K562 (cell line): Measurements from ENCODE around the gene NACC1. TPM values are rescaled to one million over a fixed set of nuclear protein-coding genes. Genes with fewer than 3 reads are reported as not detected.

Experiments used
- BDP1 ChIP-seq: IDR thresholded peaks from 3 replicates; pipeline ENCODE4 v1.6.1; 2011; ENCODE audit not compliant: insufficient read length, insufficient read depth
- ELK1 ChIP-seq: sonication (generic); formaldehyde crosslinking; IDR thresholded peaks from 2 replicates; pipeline ENCODE4 v1.8.1; 2022; ENCODE audit warnings: missing genetic modification reagents
- EP400 ChIP-seq: fragments of 450-650 bp; IDR thresholded peaks from 2 replicates; pipeline ENCODE4 v1.6.1; 2017; ENCODE audit warnings: antibody characterized with exemption, mild to moderate bottlenecking, moderate library complexity
- FIP1L1 ChIP-seq: fragments of 200-400 bp; formaldehyde crosslinking; IDR thresholded peaks from 2 replicates; pipeline ENCODE4 v1.6.1; 2018; ENCODE audit warnings: mild to moderate bottlenecking, low read depth, low read length; ENCODE audit not compliant: poor library complexity, severe bottlenecking
- MXI1 ChIP-seq: IDR thresholded peaks from 2 replicates; pipeline ENCODE4 v1.6.1; 2011; ENCODE audit warnings: low read depth, mild to moderate bottlenecking, improper control_type of control experiment, low read length
- MYBL2 ChIP-seq, 2 experiments: fragments of 450-650 bp in 1 of 2; sonication (generic) in 1 of 2; formaldehyde crosslinking in 1 of 2; IDR thresholded peaks; 2 replicates each; pipeline versions ENCODE4 v1.6.1 to v1.8.1; 2017 to 2022; ENCODE audit warnings: borderline replicate concordance in 1 of 2, inconsistent platforms in 1 of 2, low read depth in 1 of 2, mild to moderate bottlenecking in 1 of 2, missing genetic modification reagents in 1 of 2, moderate library complexity in 1 of 2
- PPARD ChIP-seq: fragments of 250-450 bp; sonication (Bioruptor Pico); IDR thresholded peaks from 2 replicates; pipeline ENCODE4 v1.8.0; 2022; ENCODE audit warnings: inconsistent platforms, mild to moderate bottlenecking, moderate library complexity
- RCOR1 ChIP-seq, 2 experiments: IDR thresholded peaks; 2 replicates each; pipeline ENCODE4 v1.6.1; 2012; ENCODE audit warnings: low read depth in 2 of 2, low read length in 2 of 2, borderline replicate concordance in 1 of 2, improper control_type of control experiment in 1 of 2
- TAF7 ChIP-seq: fragments of 450-650 bp; IDR thresholded peaks from 2 replicates; pipeline ENCODE4 v1.6.1; 2016; ENCODE audit warnings: missing genetic modification characterization, missing compliant biosample characterization
- UBTF ChIP-seq, 2 experiments: IDR thresholded peaks; 2 replicates each; pipeline ENCODE4 v1.6.1; 2012; ENCODE audit warnings: improper control_type of control experiment in 2 of 2, low read depth in 2 of 2, low read length in 2 of 2, borderline replicate concordance in 1 of 2
- ZFPM2 ChIP-seq: fragments of 250-450 bp; sonication (Bioruptor Pico); IDR thresholded peaks from 2 replicates; pipeline ENCODE4 v1.5.1; 2022; ENCODE audit warnings: mild to moderate bottlenecking
- ZNF133 ChIP-seq: fragments of 250-450 bp; sonication (Bioruptor Pico); IDR thresholded peaks from 2 replicates; pipeline ENCODE4 v1.4.0; 2020; ENCODE audit warnings: mild to moderate bottlenecking
- ZNF217 ChIP-seq: sonication (generic); formaldehyde crosslinking; IDR thresholded peaks from 2 replicates; pipeline ENCODE4 v1.8.0; 2022; ENCODE audit warnings: mild to moderate bottlenecking, missing genetic modification reagents
- ZNF280A ChIP-seq: fragments of 450-650 bp; IDR thresholded peaks from 2 replicates; pipeline ENCODE4 v1.6.1; 2018; ENCODE audit warnings: mild to moderate bottlenecking, low read depth; ENCODE audit not compliant: partially characterized antibody
- ZNF280B ChIP-seq: fragments of 250-450 bp; sonication (Bioruptor Pico); IDR thresholded peaks from 2 replicates; pipeline ENCODE4 v1.5.1; 2021; ENCODE audit warnings: mild to moderate bottlenecking
- ZNF384 ChIP-seq: IDR thresholded peaks from 2 replicates; pipeline ENCODE4 v1.6.1; 2012; ENCODE audit warnings: low read depth, low read length, improper control_type of control experiment
- ZNF511 ChIP-seq: sonication (generic); formaldehyde crosslinking; IDR thresholded peaks from 2 replicates; pipeline ENCODE4 v1.8.0; 2022; ENCODE audit warnings: mild to moderate bottlenecking, missing genetic modification reagents
- polyA plus RNA-seq, 8 experiments: library from polyadenylated mRNA; depleted of rRNA in 4 of 8; stranded (reverse) in 5 of 8; unstranded in 3 of 8; fragments of >200 nt; fragmentation: Nextera tagmentation in 2 of 8; fragmentation: Illumina TruSeq in 1 of 8; extraction: Ambion mirVana in 2 of 8; extraction: Trizol in 1 of 8; gene quantifications; 2 replicates each; pipeline versions ENCODE4 v1.2.1 to v1.2.3, GENCODE V29; 2011 to 2014; ENCODE audit warnings: inconsistent platforms in 1 of 8, missing spikeins in 1 of 8
- total RNA-seq, 7 experiments: library from RNA; depleted of rRNA in 6 of 7; stranded (reverse); fragments of >200 nt in 6 of 7; fragmentation: Illumina TruSeq in 2 of 7; extraction: Trizol in 2 of 7; gene quantifications; 2 replicates each; pipeline versions ENCODE4 v1.2.1 to v1.2.3, GENCODE V29; 2011 to 2021; ENCODE audit warnings: low replicate concordance in 1 of 7

Gene NACC1
- total and polyA plus RNA-seq, 9 of the 15 experiments (the other 6 are each of a cell fraction or from before 2014, with no cell fraction given) = 0.04 to 96.6 (median 25.8) TPM

GRCh38 chr19:13151605-13152355 is 33.7 kb downstream of the NACC1 start (continued):
- TF ChIP-seq UBTF (IDR thresholded peaks at IDR 0.05; ENCODE audit: borderline replicate concordance in 1 of 2, low read depth in 2 of 2, low read length in 2 of 2) (no peak), PPARD (no peak), ZNF384 (no peak), MXI1 (0 out of 2 replicates have a peak, but pooled peaks have one; percentile 61), RCOR1 (IDR thresholded peaks at IDR 0.05; ENCODE audit: borderline replicate concordance in 1 of 2, low read depth in 2 of 2, low read length in 2 of 2) (no peak; a peak in 1 of 4 replicates), EP400 (peak; percentile 91), ZNF217 (CRISPR knock-in tag) (no peak), MYBL2 (IDR thresholded peaks at IDR 0.05; ENCODE audit: low read depth) (no peak; the same call in 1 of the 2 replicates), MYBL2 (CRISPR knock-in tag; IDR thresholded peaks at IDR 0.05; ENCODE audit: borderline replicate concordance) (no peak), TAF7 (tag) (no peak), ZNF280A (no peak), FIP1L1 (no peak), ZNF133 (CRISPR knock-in tag) (no peak), ELK1 (CRISPR knock-in tag) (peak; percentile 88; the same call in 1 of the 2 replicates), ZNF511 (no peak), ZNF280B (no peak), BDP1 (no peak), ZFPM2 (CRISPR knock-in tag) (0 out of 2 replicates have a peak, but pooled peaks have one; percentile 70)
